HG02981 (cell line): Measurements from ENCODE around the gene OTUD1.
A peak's percentile ranks its signal among the peaks of the same experiment; 100 is the strongest.
"Not testable (repeated sequence)": the region's sequence is repeated elsewhere in the genome, so short reads cannot be mapped to it uniquely, and the experiment has no call there.

Source experiments
- ATAC-seq: cut with Tn5 transposase; IDR thresholded peaks from one replicate; pipeline ENCODE4 v1.9.1; 2021; ENCODE audit warnings: mild to moderate bottlenecking, moderate library complexity; ENCODE audit not compliant: unreplicated experiment

Gene OTUD1

GRCh38 chr10:23438547-23439451, at the start of gene OTUD1:
Gene OTUD1 (plus strand): TSS chr10:23439075. CDS start chr10:23439458, 383 bp downstream.
- peak; percentile 80 for ATAC-seq

- not testable (repeated sequence) for ATAC-seq
Observed at GRCh38 chr10:23390408-23390807, 48.5 kb upstream of the OTUD1 start.

- no peak for ATAC-seq
Observed at GRCh38 chr10:23390809-23391208, 48.1 kb upstream of the OTUD1 start.

GRCh38 chr10:23391821-23392220, 47.1 kb upstream of the OTUD1 start:
- no peak for ATAC-seq

GRCh38 chr10:23395017-23395416, 43.9 kb upstream of the OTUD1 start:
- ATAC-seq = no peak

- ATAC-seq = no peak
Observed at GRCh38 chr10:23396695-23397094, 42.2 kb upstream of the OTUD1 start.

GRCh38 chr10:23399701-23400144, 39.2 kb upstream of the OTUD1 start:
- ATAC-seq = no peak

GRCh38 chr10:23402856-23403255, 36.0 kb upstream of the OTUD1 start:
- no peak for ATAC-seq

GRCh38 chr10:23403278-23403677, 35.6 kb upstream of the OTUD1 start:
- ATAC-seq = no peak

- no peak for ATAC-seq
Observed at GRCh38 chr10:23403719-23404118, 35.2 kb upstream of the OTUD1 start.

- ATAC-seq = no peak
Observed at GRCh38 chr10:23404461-23404980, 34.4 kb upstream of the OTUD1 start.

- ATAC-seq = no peak
Observed at GRCh38 chr10:23405540-23405939, 33.3 kb upstream of the OTUD1 start.

GRCh38 chr10:23406409-23406808, 32.5 kb upstream of the OTUD1 start:
- ATAC-seq = no peak

- no peak for ATAC-seq
Observed at GRCh38 chr10:23408330-23408976, 30.4 kb upstream of the OTUD1 start.

GRCh38 chr10:23412223-23412622, 26.7 kb upstream of the OTUD1 start:
- peak; percentile 36 for ATAC-seq

GRCh38 chr10:23413629-23414089, 25.2 kb upstream of the OTUD1 start:
- ATAC-seq = peak; percentile 93

GRCh38 chr10:23414658-23415057, 24.2 kb upstream of the OTUD1 start:
- no peak for ATAC-seq

- no peak for ATAC-seq
Observed at GRCh38 chr10:23417254-23417653, 21.6 kb upstream of the OTUD1 start.

- no peak for ATAC-seq
Observed at GRCh38 chr10:23418051-23418681, 20.7 kb upstream of the OTUD1 start.

- ATAC-seq = no peak
Observed at GRCh38 chr10:23419201-23419600, 19.7 kb upstream of the OTUD1 start.

GRCh38 chr10:23419655-23420329, 19.1 kb upstream of the OTUD1 start:
- ATAC-seq = no peak
